HG03196 (cell line): ENCODE measurements around the gene PTGER2.

Experiments
- ATAC-seq: cut with Tn5 transposase; IDR thresholded peaks from one replicate; pipeline ENCODE4 v1.9.1; 2021; ENCODE audit not compliant: unreplicated experiment

PTGER2 gene, protein sequence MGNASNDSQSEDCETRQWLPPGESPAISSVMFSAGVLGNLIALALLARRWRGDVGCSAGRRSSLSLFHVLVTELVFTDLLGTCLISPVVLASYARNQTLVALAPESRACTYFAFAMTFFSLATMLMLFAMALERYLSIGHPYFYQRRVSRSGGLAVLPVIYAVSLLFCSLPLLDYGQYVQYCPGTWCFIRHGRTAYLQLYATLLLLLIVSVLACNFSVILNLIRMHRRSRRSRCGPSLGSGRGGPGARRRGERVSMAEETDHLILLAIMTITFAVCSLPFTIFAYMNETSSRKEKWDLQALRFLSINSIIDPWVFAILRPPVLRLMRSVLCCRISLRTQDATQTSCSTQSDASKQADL

DNA sequence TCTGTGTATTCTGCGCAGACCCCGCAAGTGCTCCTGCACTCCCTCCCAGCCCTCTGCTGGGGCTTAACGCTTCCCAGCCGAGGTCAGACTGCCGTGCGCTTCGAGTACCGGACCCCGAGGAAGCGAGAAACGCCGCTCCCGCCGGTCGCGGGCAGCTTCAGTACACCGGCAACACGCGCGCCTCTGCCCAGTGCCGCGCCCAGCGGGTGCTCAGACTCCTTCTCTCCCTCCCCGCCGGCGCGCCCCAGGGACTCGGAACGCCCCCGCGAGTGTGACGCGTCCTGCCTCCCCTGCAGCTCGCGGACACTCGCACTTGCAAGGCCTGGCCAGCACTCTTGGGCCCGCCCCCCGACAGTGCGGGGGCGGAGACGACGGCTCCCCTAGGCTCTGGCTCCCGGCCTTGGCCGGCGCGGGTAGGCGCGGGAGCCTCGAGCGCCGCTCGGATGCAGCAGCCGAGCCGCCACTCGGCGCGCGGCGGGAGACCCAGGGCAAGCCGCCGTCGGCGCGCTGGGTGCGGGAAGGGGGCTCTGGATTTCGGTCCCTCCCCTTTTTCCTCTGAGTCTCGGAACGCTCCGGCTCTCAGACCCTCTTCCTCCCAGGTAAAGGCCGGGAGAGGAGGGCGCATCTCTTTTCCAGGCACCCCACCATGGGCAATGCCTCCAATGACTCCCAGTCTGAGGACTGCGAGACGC is at the start of gene PTGER2:
Gene PTGER2 (plus strand): TSS at position 410 of the 692 bp plus-strand sequence. CDS start 237 bp downstream, at position 647.
- ATAC-seq, result peak; percentile 39

DNA sequence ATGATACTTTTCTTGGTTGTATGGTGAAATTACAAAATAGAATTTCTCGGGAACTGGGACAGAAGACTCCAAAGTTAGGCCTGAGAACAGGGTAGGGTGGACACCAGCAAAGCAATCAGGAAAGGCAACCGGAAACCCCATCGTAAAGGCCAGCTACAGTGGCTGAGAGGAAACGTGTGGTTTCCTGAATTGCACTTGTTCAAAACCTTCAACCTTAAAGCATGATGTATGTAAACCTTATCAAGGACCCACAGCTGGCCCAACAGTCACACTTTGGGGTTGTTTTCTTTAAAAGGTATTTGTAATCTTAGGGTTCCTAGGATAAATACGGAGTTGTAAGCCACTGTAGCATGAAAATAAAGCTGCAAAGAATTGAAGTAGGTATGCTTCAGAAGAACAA is 48.9 kb upstream of the PTGER2 start:
- ATAC-seq, result no peak

- ATAC-seq, result no peak
These were observed 47.9 kb upstream of the PTGER2 start for GRCh38 chr14:52266179-52266578.

DNA sequence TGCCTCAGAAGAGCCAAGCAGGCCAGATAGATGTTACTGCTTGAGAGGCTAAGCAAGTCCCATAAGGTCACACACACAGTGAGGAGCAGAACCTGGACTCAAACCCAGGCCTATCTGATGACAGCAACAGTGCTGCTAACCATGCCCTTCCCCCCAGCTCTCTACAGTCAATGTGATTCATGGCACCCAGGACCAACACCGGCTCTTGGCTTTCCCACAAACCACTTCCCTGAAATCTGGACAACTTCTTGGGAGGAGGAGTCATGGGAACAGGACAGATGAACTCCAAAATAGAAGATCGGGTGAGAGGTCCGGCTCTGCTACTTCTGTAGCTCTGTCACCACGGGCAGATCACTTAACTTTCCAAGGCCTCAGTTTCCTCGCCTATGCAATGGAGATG is 47.3 kb upstream of the PTGER2 start:
- no peak for ATAC-seq

- no peak for ATAC-seq
These were observed 46.4 kb upstream of the PTGER2 start, which contains the start of gene PTGDR for GRCh38 chr14:52267501-52268278. PTGDR (plus strand) TSS chr14:52267698; CDS start chr14:52267815, 117 bp downstream.

DNA sequence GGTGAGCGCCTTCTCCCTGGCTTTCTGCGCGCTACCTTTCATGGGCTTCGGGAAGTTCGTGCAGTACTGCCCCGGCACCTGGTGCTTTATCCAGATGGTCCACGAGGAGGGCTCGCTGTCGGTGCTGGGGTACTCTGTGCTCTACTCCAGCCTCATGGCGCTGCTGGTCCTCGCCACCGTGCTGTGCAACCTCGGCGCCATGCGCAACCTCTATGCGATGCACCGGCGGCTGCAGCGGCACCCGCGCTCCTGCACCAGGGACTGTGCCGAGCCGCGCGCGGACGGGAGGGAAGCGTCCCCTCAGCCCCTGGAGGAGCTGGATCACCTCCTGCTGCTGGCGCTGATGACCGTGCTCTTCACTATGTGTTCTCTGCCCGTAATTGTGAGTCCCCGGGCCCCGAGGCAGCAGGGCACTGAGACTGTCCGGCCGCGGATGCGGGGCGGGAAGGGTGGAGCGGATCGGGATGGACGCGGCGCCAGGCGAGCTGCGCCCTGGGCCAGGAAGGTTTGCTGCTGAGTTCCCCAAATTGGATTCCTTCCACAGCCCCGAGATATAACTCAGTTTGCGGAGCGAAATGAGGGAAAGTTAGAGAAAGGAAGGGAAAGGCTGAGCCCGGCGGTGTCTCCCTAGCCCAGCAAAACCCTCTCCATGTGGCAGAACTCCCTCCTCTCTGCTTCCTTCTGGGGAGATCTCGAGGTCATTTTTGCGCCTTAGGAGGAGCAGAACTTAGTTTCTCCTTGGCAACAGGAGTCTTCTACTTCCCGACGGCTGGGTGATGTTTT is 45.6 kb upstream of the PTGER2 start:
- no peak for ATAC-seq

DNA sequence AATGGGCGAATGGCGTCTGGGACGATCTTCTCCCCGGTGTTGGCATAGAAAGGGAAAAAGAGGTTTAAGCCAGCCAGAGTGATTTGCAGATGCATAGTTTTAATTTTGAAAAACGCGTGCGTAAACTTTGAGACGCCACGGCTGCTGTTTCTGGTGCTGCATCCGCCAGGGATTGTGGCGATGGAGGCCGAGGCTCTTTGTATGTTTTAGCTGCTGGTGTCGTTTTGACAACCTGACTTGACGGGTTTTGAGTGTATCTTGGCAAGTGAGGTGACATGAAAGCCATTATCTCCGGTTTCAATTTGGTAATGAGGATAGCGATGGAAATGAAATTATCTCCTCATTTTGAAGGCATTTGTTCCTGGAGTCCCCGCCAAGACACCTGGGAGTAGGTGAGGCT is 45.0 kb upstream of the PTGER2 start:
- ATAC-seq, result no peak

GRCh38 chr14:52269982-52270381 is 44.1 kb upstream of the PTGER2 start:
- no peak for ATAC-seq

DNA sequence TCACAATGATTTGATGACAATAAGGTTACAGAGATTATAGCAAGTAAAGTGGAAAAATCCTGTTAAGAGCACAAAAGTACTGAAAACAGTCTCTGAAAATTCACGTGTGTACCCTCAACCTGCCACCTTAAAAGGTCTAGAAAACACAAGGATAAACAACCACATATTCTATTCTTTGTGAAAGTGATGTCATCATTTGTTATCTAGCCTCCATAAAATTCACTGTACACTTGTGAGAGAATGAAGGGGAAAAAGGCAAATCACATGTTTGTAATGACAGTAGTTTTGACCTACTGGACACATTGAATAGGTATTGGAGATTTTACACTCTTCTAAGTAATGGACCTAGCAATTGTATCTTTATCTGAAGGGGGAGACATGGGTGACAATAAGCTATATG is 42.6 kb upstream of the PTGER2 start:
- ATAC-seq, result no peak

DNA sequence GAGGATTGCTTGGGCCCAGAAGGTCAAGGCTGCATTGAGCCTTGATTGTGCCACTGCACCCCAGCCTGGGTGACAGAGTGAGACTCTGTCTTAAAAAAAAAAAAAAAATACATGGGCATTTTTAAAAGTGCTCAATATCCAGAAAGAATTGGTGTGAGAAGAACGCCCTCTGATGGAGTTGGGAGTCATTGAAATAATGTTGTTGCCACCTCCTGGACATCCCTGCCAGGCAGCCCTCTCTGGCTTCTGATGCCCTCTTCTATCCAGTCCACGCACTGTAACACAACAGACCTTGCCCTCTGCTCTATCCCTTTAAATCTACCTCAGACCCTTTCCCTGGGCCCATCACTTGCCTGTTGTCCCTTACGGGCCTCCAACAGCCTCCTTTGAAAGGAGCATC is 41.7 kb upstream of the PTGER2 start:
- ATAC-seq, result no peak

DNA sequence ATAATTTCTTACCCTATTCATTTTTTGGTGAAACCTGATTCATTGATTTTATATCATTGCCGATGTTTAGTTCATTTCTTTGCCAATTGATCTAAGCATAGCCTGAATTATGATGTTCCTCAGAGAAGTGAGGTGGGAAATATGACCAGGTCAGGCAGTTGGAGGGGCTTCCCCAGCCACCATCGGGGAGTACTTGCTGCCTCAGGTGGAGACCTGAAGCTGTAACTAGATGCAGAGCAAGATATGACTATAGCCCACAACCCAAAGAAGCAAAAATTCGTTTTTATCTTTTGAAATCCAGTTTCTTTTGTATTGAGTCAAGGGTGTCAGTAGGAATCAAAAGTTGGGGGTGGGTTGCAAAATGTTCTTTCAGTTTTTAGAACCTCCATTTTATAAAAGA is 38.7 kb upstream of the PTGER2 start:
- ATAC-seq, result no peak

GRCh38 chr14:52277552-52277951 is 36.6 kb upstream of the PTGER2 start:
- ATAC-seq, result no peak

- ATAC-seq, result no peak
These were observed 34.7 kb upstream of the PTGER2 start for GRCh38 chr14:52279408-52279807.

- ATAC-seq, result no peak
These were observed 31.0 kb upstream of the PTGER2 start for GRCh38 chr14:52283099-52283498.

DNA sequence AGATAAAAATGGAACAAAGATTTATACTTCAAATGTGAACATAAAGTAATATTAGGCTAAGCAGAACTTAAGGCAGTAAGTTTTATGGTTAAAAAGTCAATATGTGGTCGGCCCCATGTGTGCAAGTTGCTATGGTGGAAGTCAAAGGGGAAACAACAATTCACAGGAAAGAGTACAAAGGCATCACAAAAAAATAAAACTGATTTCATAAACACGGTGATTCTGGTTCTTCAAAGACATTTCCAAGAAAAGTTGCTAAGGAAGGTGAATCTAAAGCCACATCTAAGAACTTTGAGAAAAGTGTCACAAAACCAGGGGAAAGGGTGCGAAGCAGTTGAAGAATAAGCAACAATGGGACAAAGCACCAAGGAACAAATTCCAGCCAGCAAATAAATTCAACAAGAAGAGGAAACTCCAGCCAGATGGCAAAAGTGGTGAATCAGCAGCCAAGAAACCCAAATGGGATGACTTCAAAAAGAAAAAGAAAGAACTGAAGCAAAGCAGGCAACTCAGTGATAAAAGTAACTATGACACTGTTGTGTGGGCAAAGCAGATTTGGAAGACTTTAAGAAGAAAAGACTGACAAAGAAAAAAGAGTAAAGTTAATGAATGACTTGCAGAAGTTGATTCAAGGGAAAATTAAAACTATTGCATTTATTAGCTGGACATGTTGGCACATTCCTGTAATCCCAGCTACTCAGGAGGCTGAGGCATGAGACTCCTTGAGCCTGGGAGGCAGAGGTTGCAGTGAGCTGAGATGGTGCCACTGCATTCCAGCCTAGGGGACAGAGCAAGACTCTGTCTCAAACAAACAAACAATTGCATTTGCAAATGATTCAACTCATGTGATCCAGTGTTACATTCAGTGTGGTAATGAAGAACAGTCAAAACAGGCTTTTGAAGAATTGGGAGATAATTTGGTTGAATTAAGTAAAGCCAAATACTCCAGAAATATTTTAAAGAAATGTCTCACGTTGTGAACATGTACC is 27.2 kb upstream of the PTGER2 start:
- ATAC-seq, result no peak

GRCh38 chr14:52296378-52296777 is 17.7 kb upstream of the PTGER2 start:
- ATAC-seq, result no peak

DNA sequence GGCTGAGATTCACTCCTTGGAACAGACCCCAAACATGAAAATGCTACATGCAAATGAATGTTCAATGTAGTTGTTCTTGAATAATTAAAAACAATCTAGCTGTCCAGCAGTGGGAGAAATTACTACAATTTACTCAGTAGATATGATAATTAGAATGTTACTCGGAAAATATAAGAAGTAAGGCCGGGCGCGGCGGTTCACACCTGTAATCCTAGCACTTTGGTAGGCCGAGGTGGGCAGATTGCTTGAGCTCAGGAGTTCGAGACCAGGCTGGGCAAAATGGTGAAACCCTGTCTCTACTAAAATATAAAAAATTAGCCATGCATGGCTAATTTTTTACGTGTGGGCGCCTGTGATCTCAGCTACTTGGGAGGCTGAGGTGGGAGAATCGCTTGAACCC is 15.3 kb upstream of the PTGER2 start:
- ATAC-seq, result no peak

GRCh38 chr14:52299692-52300278 is 14.3 kb upstream of the PTGER2 start:
- no peak for ATAC-seq

DNA sequence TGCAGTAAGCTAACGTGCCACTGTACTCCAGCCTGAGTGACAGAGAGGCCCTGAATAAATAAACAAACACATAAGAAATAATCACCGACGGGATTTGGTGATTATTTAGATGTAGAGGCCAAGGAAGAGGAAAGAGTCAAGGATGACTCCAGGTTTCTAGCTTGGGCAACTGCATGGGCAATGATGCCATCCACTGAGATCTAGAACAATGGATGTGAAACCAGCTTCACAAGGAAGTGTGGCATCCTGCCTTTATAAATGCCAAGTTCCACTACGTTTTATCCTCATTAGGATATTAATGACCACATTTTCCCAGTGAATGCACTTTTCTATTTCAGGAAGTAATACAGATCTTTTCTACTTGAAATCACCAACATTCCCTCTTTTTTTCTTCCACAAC is 10.9 kb upstream of the PTGER2 start:
- ATAC-seq, result no peak
